K562 (cell line): ENCODE measurements around the gene GJA1. TPM values are rescaled to one million over a fixed set of nuclear protein-coding genes. Genes with fewer than 3 reads are reported as not detected.
"Not testable (repeated sequence)": the region's sequence is repeated elsewhere in the genome, so short reads cannot be mapped to it uniquely, and the experiment has no call there.

Experiments used
- ATAC-seq: fragments of 200-7000 bp; cut with Tn5 transposase; 3 replicates; pipeline ENCODE4 v1.9.1; 2020; ENCODE audit warnings: moderate library complexity
- BruUV-seq: library from RNA; stranded (reverse); fragments of 400-500 nt; replicated peaks from 2 replicates; lab custom pipeline; 2021; lab: Mats Ljungman, UMichigan
- CTCF ChIA-PET: fragments of 300-600 bp; formaldehyde crosslinking; extraction: SDS; loops from one replicate; lab custom pipeline; 2021; ENCODE audit warnings: low intra/inter-chr PET ratio; lab: Yijun Ruan, JAX
- POLR2A ChIA-PET: fragments of 300-600, 350-650 bp; sonication (Branson Sonifier 250); formaldehyde crosslinking; extraction: SDS; loops from one replicate; lab custom pipeline; 2021; ENCODE audit warnings: antibody characterized with exemption, inconsistent platforms; lab: Yijun Ruan, JAX
- DNase-seq, 4 experiments: peaks; one replicate each; pipeline versions ENCODE4 v3.0.0 to v3.0.0-alpha.2; 2011 to 2018; ENCODE audit warnings: low spot score in 3 of 4, mixed read lengths in 3 of 4; ENCODE audit errors: extremely low read depth in 1 of 4
- FAIRE-seq: peaks from 2 replicates; lab custom pipeline; 2011; peaks lifted over from hg19 to GRCh38; lab: Jason Lieb, UNC
- H2AFZ ChIP-seq: 2 replicates; pipeline ENCODE4 v1.6.0; 2011; ENCODE audit warnings: low read depth, low read length, control low read depth, inconsistent platforms
- H3K27ac ChIP-seq: fragments of 200-600 bp; 3 replicates; pipeline ENCODE4 v1.8.0; 2011; ENCODE audit warnings: low read depth, mild to moderate bottlenecking, control low read depth, inconsistent platforms, low read length, moderate library complexity, mixed read lengths; ENCODE audit errors: extremely low read depth
- H3K27me3 ChIP-seq, 2 experiments: fragments of 300-600 bp in 1 of 2; 2 replicates in 1 of 2; 3 replicates in 1 of 2; pipeline versions ENCODE4 v1.6.0 to v1.8.0; 2011; ENCODE audit warnings: inconsistent platforms in 2 of 2, low read length in 2 of 2, mild to moderate bottlenecking in 1 of 2, mixed read lengths in 1 of 2, moderate library complexity in 1 of 2; ENCODE audit not compliant: control insufficient read depth in 2 of 2, insufficient read depth in 2 of 2
- H3K36me3 ChIP-seq: fragments of 300-600 bp; 3 replicates; pipeline ENCODE4 v1.8.0; 2011; ENCODE audit warnings: mild to moderate bottlenecking, low read length, inconsistent platforms; ENCODE audit not compliant: control insufficient read depth, insufficient read depth
- H3K4me1 ChIP-seq, 2 experiments: fragments of 200-600 bp in 1 of 2; replicated peaks in 1 of 2; 2 replicates in 1 of 2; 3 replicates in 1 of 2; pipeline versions ENCODE4 v1.5.1 to v1.8.0; 2011; ENCODE audit warnings: inconsistent platforms in 2 of 2, low read length in 2 of 2, mild to moderate bottlenecking in 1 of 2, mixed read lengths in 1 of 2, moderate library complexity in 1 of 2; ENCODE audit not compliant: control insufficient read depth in 2 of 2, insufficient read depth in 2 of 2
- H3K4me2 ChIP-seq: 2 replicates; pipeline ENCODE4 v1.6.1; 2011; ENCODE audit warnings: low read length, control low read depth, inconsistent platforms, mixed read lengths; ENCODE audit not compliant: insufficient read depth
- H3K4me3 ChIP-seq: fragments of 200-600 bp; sonication (generic), shearing (Covaris generic); 2 replicates; pipeline ENCODE4 v1.5.1; 2016; ENCODE audit warnings: control low read depth, inconsistent platforms
- H3K79me2 ChIP-seq: fragments of 200-600 bp; 3 replicates; pipeline ENCODE4 v1.8.0; 2011; ENCODE audit warnings: low read length, inconsistent platforms; ENCODE audit not compliant: control insufficient read depth, insufficient read depth
- H3K9ac ChIP-seq, 2 experiments: 2 replicates each; pipeline versions ENCODE4 v1.6.0 to v1.6.1; 2011; ENCODE audit warnings: low read depth in 2 of 2, low read length in 2 of 2, control low read depth in 1 of 2, inconsistent platforms in 1 of 2, mild to moderate bottlenecking in 1 of 2, mixed read lengths in 1 of 2; ENCODE audit not compliant: insufficient read depth in 1 of 2
- H3K9me1 ChIP-seq: one replicate; pipeline ENCODE4 v1.6.0; 2011; ENCODE audit warnings: inconsistent platforms, mild to moderate bottlenecking, low read length, moderate library complexity; ENCODE audit not compliant: control insufficient read depth, insufficient read depth
- H3K9me3 ChIP-seq: replicated peaks from 2 replicates; pipeline ENCODE4 v1.5.1; 2011; ENCODE audit warnings: low read depth, low read length, inconsistent platforms; ENCODE audit not compliant: control insufficient read depth, insufficient read depth
- H4K20me1 ChIP-seq: replicated peaks from 2 replicates; pipeline ENCODE4 v1.6.1; 2011; ENCODE audit warnings: low read length, inconsistent platforms, mixed read lengths; ENCODE audit not compliant: control insufficient read depth, insufficient read depth
- EZH2 ChIP-seq: IDR thresholded peaks from 2 replicates; pipeline ENCODE4 v1.6.1; 2012; ENCODE audit warnings: low read depth, mild to moderate bottlenecking, inconsistent platforms, low read length, borderline replicate concordance
- SRSF9 ChIP-seq: fragments of 200-400 bp; formaldehyde crosslinking; IDR thresholded peaks from 2 replicates; pipeline ENCODE4 v1.6.1; 2017; ENCODE audit warnings: low read depth, low read length, borderline replicate concordance
- ZNF12 ChIP-seq: sonication (generic); formaldehyde crosslinking; IDR thresholded peaks from 2 replicates; pipeline ENCODE4 v1.4.0; 2020; ENCODE audit warnings: mild to moderate bottlenecking, missing genetic modification reagents
- ZNF232 ChIP-seq: sonication (generic); formaldehyde crosslinking; IDR thresholded peaks from 2 replicates; pipeline ENCODE4 v1.8.0; 2022; ENCODE audit warnings: mild to moderate bottlenecking, missing genetic modification reagents
- WGBS: fragments of 100-300 bp; shearing (Covaris generic); methylation state at CpG from one replicate; pipeline ENCODE4 v1.1.6; 2016; ENCODE audit warnings: low coverage, mixed read lengths; ENCODE audit not compliant: insufficient coverage; ENCODE audit errors: missing lambda C conversion rate; 5-methylcytosine and 5-hydroxymethylcytosine counted together
- in situ Hi-C: fragments of 300-500 bp; cut with MboI; formaldehyde crosslinking; loops from 4 replicates; pipeline ENCODE4 v1.15.0; 2018; ENCODE audit warnings: inconsistent platforms, mixed read lengths
- intact Hi-C: fragments of 100-400 bp; cut with micrococcal nuclease; formaldehyde crosslinking; loops from 2 replicates; pipeline ENCODE4 v1.14.2; 2022
- polyA plus RNA-seq, 8 experiments: library from polyadenylated mRNA; depleted of rRNA in 4 of 8; stranded (reverse) in 5 of 8; unstranded in 3 of 8; fragments of >200 nt; fragmentation: Nextera tagmentation in 2 of 8; fragmentation: Illumina TruSeq in 1 of 8; extraction: Ambion mirVana in 2 of 8; extraction: Trizol in 1 of 8; gene quantifications; 2 replicates each; pipeline versions ENCODE4 v1.2.1 to v1.2.3, GENCODE V29; 2011 to 2014; ENCODE audit warnings: inconsistent platforms in 1 of 8, missing spikeins in 1 of 8
- total RNA-seq, 7 experiments: library from RNA; depleted of rRNA in 6 of 7; stranded (reverse); fragments of >200 nt in 6 of 7; fragmentation: Illumina TruSeq in 2 of 7; extraction: Trizol in 2 of 7; gene quantifications; 2 replicates each; pipeline versions ENCODE4 v1.2.1 to v1.2.3, GENCODE V29; 2011 to 2021; ENCODE audit warnings: low replicate concordance in 1 of 7
- TF ChIP-seq, protein P1 (sequence below): fragments of 200-800 bp; sonication (Bioruptor generic); IDR thresholded peaks from 2 replicates; pipeline ENCODE4 v1.6.1; 2017; ENCODE audit warnings: missing genetic modification characterization, missing compliant biosample characterization
- TF ChIP-seq, protein P2 (sequence below): fragments of 250-450 bp; sonication (Bioruptor Pico); IDR thresholded peaks from 2 replicates; pipeline ENCODE4 v1.4.0; 2020; ENCODE audit warnings: mild to moderate bottlenecking, moderate library complexity
- TF ChIP-seq, protein P3 (sequence below): sonication (generic); formaldehyde crosslinking; IDR thresholded peaks from 2 replicates; pipeline ENCODE4 v1.8.0; 2023; ENCODE audit warnings: mild to moderate bottlenecking, missing genetic modification reagents
- TF ChIP-seq, protein P4 (sequence below): fragments of 150-350 bp; IDR thresholded peaks from 2 replicates; pipeline ENCODE4 v1.6.1; 2014; ENCODE audit warnings: low read depth, mild to moderate bottlenecking, low read length, borderline replicate concordance

The GJA1 gene
- total and polyA plus RNA-seq, 9 of the 15 experiments (the other 6 are each of a cell fraction or from before 2014, with no cell fraction given): 0.04 to 0.58 (median 0.06) TPM; not detected in 4

DNA sequence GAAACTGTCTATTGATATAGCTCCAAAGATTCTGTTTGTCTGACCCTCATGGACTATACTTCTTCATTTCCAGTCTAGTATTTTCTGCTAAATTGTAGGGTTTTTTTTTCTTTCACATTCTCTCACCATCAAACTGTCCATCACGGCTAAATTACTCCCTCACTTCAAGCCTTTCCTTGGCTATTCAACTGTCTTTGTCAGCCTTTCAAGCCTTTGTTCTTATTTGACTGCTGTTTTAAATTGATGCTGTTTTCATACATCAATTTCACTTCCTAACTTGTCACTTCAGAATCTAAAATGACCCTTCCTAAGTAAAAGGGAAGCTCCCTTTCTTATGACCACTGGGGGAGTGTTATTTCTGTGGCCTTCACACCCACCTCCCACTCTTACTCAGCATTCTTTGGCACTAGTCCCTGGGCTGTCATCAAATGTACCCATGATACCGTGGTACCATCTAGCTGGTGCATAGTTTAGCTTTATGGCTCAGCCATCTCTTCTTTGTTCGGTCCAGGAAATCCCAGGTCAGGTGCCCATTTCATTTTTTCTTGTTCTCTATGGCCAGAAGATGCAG is 8.6 kb downstream of the GJA1 start (continued):
- TF ChIP-seq, protein P1, sequence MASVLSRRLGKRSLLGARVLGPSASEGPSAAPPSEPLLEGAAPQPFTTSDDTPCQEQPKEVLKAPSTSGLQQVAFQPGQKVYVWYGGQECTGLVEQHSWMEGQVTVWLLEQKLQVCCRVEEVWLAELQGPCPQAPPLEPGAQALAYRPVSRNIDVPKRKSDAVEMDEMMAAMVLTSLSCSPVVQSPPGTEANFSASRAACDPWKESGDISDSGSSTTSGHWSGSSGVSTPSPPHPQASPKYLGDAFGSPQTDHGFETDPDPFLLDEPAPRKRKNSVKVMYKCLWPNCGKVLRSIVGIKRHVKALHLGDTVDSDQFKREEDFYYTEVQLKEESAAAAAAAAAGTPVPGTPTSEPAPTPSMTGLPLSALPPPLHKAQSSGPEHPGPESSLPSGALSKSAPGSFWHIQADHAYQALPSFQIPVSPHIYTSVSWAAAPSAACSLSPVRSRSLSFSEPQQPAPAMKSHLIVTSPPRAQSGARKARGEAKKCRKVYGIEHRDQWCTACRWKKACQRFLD (CRISPR knock-in tag): no peak
- no peak for TF ChIP-seq SRSF9
- TF ChIP-seq EZH2: no peak
- TF ChIP-seq, protein P2, sequence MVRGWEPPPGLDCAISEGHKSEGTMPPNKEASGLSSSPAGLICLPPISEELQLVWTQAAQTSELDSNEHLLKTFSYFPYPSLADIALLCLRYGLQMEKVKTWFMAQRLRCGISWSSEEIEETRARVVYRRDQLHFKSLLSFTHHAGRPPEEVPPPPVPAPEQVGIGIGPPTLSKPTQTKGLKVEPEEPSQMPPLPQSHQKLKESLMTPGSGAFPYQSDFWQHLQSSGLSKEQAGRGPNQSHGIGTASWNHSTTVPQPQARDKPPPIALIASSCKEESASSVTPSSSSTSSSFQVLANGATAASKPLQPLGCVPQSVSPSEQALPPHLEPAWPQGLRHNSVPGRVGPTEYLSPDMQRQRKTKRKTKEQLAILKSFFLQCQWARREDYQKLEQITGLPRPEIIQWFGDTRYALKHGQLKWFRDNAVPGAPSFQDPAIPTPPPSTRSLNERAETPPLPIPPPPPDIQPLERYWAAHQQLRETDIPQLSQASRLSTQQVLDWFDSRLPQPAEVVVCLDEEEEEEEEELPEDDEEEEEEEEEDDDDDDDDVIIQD (CRISPR knock-in tag): no peak
- no peak for TF ChIP-seq ZNF12 (CRISPR knock-in tag)
- no peak for TF ChIP-seq ZNF232 (CRISPR knock-in tag)
- TF ChIP-seq, protein P3, sequence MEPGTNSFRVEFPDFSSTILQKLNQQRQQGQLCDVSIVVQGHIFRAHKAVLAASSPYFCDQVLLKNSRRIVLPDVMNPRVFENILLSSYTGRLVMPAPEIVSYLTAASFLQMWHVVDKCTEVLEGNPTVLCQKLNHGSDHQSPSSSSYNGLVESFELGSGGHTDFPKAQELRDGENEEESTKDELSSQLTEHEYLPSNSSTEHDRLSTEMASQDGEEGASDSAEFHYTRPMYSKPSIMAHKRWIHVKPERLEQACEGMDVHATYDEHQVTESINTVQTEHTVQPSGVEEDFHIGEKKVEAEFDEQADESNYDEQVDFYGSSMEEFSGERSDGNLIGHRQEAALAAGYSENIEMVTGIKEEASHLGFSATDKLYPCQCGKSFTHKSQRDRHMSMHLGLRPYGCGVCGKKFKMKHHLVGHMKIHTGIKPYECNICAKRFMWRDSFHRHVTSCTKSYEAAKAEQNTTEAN: no peak
- TF ChIP-seq, protein P4, sequence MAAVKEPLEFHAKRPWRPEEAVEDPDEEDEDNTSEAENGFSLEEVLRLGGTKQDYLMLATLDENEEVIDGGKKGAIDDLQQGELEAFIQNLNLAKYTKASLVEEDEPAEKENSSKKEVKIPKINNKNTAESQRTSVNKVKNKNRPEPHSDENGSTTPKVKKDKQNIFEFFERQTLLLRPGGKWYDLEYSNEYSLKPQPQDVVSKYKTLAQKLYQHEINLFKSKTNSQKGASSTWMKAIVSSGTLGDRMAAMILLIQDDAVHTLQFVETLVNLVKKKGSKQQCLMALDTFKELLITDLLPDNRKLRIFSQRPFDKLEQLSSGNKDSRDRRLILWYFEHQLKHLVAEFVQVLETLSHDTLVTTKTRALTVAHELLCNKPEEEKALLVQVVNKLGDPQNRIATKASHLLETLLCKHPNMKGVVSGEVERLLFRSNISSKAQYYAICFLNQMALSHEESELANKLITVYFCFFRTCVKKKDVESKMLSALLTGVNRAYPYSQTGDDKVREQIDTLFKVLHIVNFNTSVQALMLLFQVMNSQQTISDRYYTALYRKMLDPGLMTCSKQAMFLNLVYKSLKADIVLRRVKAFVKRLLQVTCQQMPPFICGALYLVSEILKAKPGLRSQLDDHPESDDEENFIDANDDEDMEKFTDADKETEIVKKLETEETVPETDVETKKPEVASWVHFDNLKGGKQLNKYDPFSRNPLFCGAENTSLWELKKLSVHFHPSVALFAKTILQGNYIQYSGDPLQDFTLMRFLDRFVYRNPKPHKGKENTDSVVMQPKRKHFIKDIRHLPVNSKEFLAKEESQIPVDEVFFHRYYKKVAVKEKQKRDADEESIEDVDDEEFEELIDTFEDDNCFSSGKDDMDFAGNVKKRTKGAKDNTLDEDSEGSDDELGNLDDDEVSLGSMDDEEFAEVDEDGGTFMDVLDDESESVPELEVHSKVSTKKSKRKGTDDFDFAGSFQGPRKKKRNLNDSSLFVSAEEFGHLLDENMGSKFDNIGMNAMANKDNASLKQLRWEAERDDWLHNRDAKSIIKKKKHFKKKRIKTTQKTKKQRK: no peak
- TF ChIP-seq, all 486 proteins: peak for 0

DNA sequence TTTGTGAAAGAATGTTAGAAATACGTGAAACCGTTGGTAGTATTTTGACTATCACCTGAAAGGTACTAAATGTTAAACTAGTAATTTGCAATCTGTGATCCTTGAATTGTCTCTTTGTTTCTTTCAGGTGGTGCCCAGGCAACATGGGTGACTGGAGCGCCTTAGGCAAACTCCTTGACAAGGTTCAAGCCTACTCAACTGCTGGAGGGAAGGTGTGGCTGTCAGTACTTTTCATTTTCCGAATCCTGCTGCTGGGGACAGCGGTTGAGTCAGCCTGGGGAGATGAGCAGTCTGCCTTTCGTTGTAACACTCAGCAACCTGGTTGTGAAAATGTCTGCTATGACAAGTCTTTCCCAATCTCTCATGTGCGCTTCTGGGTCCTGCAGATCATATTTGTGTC is 11.3 kb downstream of the GJA1 start:
- H3K9ac ChIP-seq, H3K27ac ChIP-seq, H3K36me3 ChIP-seq, H3K4me2 ChIP-seq, in situ Hi-C loops, H3K9me3 ChIP-seq, FAIRE-seq, H3K4me1 ChIP-seq, DNase-seq, H3K79me2 ChIP-seq, H2AFZ ChIP-seq, CTCF ChIA-PET, ATAC-seq, POLR2A ChIA-PET, H4K20me1 ChIP-seq, H3K4me3 ChIP-seq, H3K9me1 ChIP-seq, H3K27me3 ChIP-seq, intact Hi-C loops, BruUV-seq: not testable (repeated sequence)
- WGBS: 1% methylated on average over 6 of the region's 7 CpGs
